Measurements from ENCODE around the gene SNAI3.

DNA sequence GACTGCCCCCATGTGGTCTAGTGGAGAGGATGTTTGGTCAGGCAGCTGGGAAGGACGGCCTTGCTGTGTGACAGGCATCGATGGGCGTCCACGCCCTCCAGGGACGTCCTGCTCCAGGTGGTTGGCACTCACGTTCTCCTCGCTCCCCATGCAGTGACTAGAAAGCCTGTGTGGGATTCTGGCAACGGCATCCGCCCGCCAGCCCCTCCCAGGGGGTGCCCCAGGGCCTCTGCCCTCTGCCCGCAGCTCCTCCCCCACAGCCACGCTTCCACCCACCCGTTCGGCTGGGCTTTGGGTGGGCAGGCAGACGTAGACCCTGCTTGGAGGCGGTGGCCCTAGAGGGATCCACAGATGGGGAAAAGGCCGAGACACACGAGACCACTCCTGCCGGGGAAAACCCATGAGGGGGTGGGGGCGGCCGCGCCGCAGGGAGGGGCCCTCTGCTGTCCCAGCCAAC is 52.6 kb downstream of the SNAI3 start:
- TF ChIP-seq, protein P1, sequence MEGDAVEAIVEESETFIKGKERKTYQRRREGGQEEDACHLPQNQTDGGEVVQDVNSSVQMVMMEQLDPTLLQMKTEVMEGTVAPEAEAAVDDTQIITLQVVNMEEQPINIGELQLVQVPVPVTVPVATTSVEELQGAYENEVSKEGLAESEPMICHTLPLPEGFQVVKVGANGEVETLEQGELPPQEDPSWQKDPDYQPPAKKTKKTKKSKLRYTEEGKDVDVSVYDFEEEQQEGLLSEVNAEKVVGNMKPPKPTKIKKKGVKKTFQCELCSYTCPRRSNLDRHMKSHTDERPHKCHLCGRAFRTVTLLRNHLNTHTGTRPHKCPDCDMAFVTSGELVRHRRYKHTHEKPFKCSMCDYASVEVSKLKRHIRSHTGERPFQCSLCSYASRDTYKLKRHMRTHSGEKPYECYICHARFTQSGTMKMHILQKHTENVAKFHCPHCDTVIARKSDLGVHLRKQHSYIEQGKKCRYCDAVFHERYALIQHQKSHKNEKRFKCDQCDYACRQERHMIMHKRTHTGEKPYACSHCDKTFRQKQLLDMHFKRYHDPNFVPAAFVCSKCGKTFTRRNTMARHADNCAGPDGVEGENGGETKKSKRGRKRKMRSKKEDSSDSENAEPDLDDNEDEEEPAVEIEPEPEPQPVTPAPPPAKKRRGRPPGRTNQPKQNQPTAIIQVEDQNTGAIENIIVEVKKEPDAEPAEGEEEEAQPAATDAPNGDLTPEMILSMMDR (IDR thresholded peaks at IDR 0.05) = peak in 8 of 12 donors; percentile 9 to 39 (median 26)
- no peak for TF ChIP-seq POLR2A (IDR thresholded peaks at IDR 0.05)

Data from heart left ventricle (tissue), 13 donors.